Measurements from ENCODE around the gene CHCHD4.

DNA sequence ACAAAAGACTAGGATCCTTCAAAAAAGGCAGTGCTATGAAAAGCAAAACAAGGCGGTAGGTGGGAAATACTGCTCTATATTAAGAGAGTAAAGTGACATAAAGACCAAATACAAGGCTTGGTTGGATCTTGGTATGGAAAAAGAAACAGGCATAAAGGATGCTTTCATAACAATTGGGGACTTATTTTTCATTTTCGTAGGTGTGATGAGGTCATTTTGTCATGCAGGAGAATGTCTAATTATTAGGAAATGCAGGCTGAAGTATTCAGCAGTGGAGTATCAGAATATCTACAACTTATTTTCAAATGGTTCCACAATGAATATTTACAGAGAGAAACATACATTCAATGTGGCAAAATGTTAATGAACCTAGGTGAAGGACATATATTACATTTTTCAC, 44.8 kb upstream of the CHCHD4 start:
- TF ChIP-seq, protein P1, sequence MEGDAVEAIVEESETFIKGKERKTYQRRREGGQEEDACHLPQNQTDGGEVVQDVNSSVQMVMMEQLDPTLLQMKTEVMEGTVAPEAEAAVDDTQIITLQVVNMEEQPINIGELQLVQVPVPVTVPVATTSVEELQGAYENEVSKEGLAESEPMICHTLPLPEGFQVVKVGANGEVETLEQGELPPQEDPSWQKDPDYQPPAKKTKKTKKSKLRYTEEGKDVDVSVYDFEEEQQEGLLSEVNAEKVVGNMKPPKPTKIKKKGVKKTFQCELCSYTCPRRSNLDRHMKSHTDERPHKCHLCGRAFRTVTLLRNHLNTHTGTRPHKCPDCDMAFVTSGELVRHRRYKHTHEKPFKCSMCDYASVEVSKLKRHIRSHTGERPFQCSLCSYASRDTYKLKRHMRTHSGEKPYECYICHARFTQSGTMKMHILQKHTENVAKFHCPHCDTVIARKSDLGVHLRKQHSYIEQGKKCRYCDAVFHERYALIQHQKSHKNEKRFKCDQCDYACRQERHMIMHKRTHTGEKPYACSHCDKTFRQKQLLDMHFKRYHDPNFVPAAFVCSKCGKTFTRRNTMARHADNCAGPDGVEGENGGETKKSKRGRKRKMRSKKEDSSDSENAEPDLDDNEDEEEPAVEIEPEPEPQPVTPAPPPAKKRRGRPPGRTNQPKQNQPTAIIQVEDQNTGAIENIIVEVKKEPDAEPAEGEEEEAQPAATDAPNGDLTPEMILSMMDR (IDR thresholded peaks at IDR 0.05) = no peak
- TF ChIP-seq POLR2A (IDR thresholded peaks at IDR 0.05) = no peak

Data from esophagus squamous epithelium (tissue), 4 donors.